Right lobe of liver (tissue), 4 donors: ENCODE results near the gene MAPK4.

Experiments used
- CTCF ChIP-seq, 4 donors: fragments of 200-600 bp in 3 of 4; fragments of 450-650 bp in 1 of 4; IDR thresholded peaks; one replicate each; pipeline versions ENCODE4 v1.5.1 to v1.8.0; 2016 to 2022; ENCODE audit warnings: antibody characterized with exemption in 4 of 4, mild to moderate bottlenecking in 2 of 4
- POLR2A ChIP-seq: fragments of 450-650 bp; IDR thresholded peaks from one replicate; pipeline ENCODE4 v1.6.1; 2017; ENCODE audit warnings: antibody characterized with exemption, mild to moderate bottlenecking
- donor health status: DM: no; HTN: no; CAD: no.
- donor health status: DM: no; HTN: no; CAD: no.
- donor health status: DM: no; HTN: yes; CAD: no.

DNA sequence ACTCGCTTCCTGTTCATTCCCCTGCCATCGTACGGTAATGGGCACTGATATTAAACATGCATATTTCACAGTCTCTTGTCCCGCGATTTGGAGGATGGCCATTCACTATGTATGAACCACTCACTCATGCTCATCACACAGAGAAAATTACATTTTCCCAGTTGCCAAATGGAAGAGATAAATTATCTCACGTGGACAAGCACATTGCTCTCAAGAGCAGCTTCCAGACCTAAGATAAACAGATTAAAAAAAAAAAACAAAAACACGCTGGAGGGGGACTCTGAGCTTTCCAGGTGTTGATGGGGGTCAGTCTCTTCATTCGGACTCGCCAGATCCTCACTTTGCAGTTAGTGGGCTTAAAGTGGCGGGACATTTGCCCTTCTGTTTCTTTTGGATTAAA lies 1.7 kb upstream of the MAPK4 start:
- TF ChIP-seq POLR2A = no peak
- TF ChIP-seq CTCF (IDR thresholded peaks at IDR 0.05) = no peak
